ENCODE measurements around the gene ITGAL. TPM values are rescaled to one million over a fixed set of nuclear protein-coding genes. Genes with fewer than 3 reads are reported as not detected.
A peak's percentile ranks its signal among the peaks of the same experiment; 100 is the strongest.

ITGAL gene
- total and polyA plus RNA-seq, 2 of the 13 experiments (the other 11 are each of a cell fraction or from before 2014, with no cell fraction given) = 0.86 to 1.2 TPM

- no peak for TF ChIP-seq SNAPC4 (CRISPR knock-in tag; IDR thresholded peaks at IDR 0.05)
- no peak for TF ChIP-seq YY1 (IDR thresholded peaks at IDR 0.05; ENCODE audit: insufficient read depth, insufficient replicate concordance, low read depth, low read length)
- TF ChIP-seq DNMT1 (CRISPR knock-in tag; IDR thresholded peaks at IDR 0.05) = 0 out of 2 replicates have a peak, but pooled peaks have one; percentile 3
- TF ChIP-seq ZNF343 (CRISPR knock-in tag; IDR thresholded peaks at IDR 0.05) = no peak
- TF ChIP-seq POLR2AphosphoS5 (IDR thresholded peaks at IDR 0.05; ENCODE audit: low read depth, low read length) = no peak
- TF ChIP-seq ZNF441 (CRISPR knock-in tag; IDR thresholded peaks at IDR 0.05; ENCODE audit: borderline replicate concordance) = no peak
- TF ChIP-seq ATRX (CRISPR knock-in tag; IDR thresholded peaks at IDR 0.05; ENCODE audit: borderline replicate concordance) = no peak
- TF ChIP-seq RFX5 (IDR thresholded peaks at IDR 0.05; ENCODE audit: low read depth, low read length) = no peak
- TF ChIP-seq NRL (CRISPR knock-in tag; IDR thresholded peaks at IDR 0.05; ENCODE audit: borderline replicate concordance) = no peak
- 0 out of 2 replicates have a peak, but pooled peaks have one; percentile 11 for TF ChIP-seq ZNF256 (CRISPR knock-in tag; conservative IDR thresholded peaks at IDR 0.05)
- TF ChIP-seq ZNF883 (CRISPR knock-in tag; IDR thresholded peaks at IDR 0.05; ENCODE audit: not compliant biosample characterization) = peak; percentile 4
- TF ChIP-seq, protein P1, sequence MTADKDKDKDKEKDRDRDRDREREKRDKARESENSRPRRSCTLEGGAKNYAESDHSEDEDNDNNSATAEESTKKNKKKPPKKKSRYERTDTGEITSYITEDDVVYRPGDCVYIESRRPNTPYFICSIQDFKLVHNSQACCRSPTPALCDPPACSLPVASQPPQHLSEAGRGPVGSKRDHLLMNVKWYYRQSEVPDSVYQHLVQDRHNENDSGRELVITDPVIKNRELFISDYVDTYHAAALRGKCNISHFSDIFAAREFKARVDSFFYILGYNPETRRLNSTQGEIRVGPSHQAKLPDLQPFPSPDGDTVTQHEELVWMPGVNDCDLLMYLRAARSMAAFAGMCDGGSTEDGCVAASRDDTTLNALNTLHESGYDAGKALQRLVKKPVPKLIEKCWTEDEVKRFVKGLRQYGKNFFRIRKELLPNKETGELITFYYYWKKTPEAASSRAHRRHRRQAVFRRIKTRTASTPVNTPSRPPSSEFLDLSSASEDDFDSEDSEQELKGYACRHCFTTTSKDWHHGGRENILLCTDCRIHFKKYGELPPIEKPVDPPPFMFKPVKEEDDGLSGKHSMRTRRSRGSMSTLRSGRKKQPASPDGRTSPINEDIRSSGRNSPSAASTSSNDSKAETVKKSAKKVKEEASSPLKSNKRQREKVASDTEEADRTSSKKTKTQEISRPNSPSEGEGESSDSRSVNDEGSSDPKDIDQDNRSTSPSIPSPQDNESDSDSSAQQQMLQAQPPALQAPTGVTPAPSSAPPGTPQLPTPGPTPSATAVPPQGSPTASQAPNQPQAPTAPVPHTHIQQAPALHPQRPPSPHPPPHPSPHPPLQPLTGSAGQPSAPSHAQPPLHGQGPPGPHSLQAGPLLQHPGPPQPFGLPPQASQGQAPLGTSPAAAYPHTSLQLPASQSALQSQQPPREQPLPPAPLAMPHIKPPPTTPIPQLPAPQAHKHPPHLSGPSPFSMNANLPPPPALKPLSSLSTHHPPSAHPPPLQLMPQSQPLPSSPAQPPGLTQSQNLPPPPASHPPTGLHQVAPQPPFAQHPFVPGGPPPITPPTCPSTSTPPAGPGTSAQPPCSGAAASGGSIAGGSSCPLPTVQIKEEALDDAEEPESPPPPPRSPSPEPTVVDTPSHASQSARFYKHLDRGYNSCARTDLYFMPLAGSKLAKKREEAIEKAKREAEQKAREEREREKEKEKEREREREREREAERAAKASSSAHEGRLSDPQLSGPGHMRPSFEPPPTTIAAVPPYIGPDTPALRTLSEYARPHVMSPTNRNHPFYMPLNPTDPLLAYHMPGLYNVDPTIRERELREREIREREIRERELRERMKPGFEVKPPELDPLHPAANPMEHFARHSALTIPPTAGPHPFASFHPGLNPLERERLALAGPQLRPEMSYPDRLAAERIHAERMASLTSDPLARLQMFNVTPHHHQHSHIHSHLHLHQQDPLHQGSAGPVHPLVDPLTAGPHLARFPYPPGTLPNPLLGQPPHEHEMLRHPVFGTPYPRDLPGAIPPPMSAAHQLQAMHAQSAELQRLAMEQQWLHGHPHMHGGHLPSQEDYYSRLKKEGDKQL (CRISPR knock-in tag; IDR thresholded peaks at IDR 0.05; ENCODE audit: low read depth) = no peak
- TF ChIP-seq ZXDC (CRISPR knock-in tag; IDR thresholded peaks at IDR 0.05) = no peak
- TF ChIP-seq E2F1 (CRISPR knock-in tag; IDR thresholded peaks at IDR 0.05) = no peak
- TF ChIP-seq FOXK2 (IDR thresholded peaks at IDR 0.05) = no peak
- no peak for TF ChIP-seq ZNF720 (CRISPR knock-in tag; IDR thresholded peaks at IDR 0.05)
These were observed 48.9 kb downstream of the ITGAL start (continued) for GRCh38 chr16:30521476-30521872.
